ENCODE results near the gene NPBWR2.

GRCh38 chr20:64138276-64138815 lies 31.0 kb upstream of the NPBWR2 start:
- no peak for TF ChIP-seq CTCF (IDR thresholded peaks at IDR 0.05; ENCODE audit: poor library complexity, severe bottlenecking)
- TF ChIP-seq POLR2AphosphoS5 (IDR thresholded peaks at IDR 0.05) = no peak
- no peak for TF ChIP-seq EP300 (conservative IDR thresholded peaks at IDR 0.05; ENCODE audit: poor library complexity, severe bottlenecking)
- TF ChIP-seq EZH2 (IDR thresholded peaks at IDR 0.05; ENCODE audit: borderline replicate concordance, insufficient read depth, low read length, poor library complexity, severe bottlenecking) = no peak

Measured in neural cell (in vitro differentiated cells).